Mammary epithelial cell (primary cell): ENCODE results near the gene ICAM2.

Source experiments
- CTCF ChIP-seq, 2 donors: IDR thresholded peaks in 1 of 2; conservative IDR thresholded peaks in 1 of 2; 2 replicates each; pipeline ENCODE4 v1.5.1; 2011 to 2012; ENCODE audit warnings: inconsistent platforms in 2 of 2, low read length in 2 of 2, mild to moderate bottlenecking in 2 of 2, control low read depth in 1 of 2, low read depth in 1 of 2; ENCODE audit not compliant: insufficient read depth in 1 of 2; ENCODE audit errors: extremely low read depth in 1 of 2
- EZH2 ChIP-seq: IDR thresholded peaks from 2 replicates; pipeline ENCODE4 v1.6.1; 2012; ENCODE audit warnings: low read length, inconsistent platforms, borderline replicate concordance

GRCh38 chr17:63988741-63989621 is 31.5 kb downstream of the ICAM2 start:
- no peak for TF ChIP-seq CTCF (conservative IDR thresholded peaks at IDR 0.05 in 1 of 2, IDR thresholded peaks at IDR 0.05 in 1 of 2; ENCODE audit: extremely low read depth in 1 of 2, insufficient read depth in 1 of 2, low read depth in 1 of 2, low read length in 2 of 2)
- no peak for TF ChIP-seq EZH2
